ENCODE measurements around the gene CYP26C1.

The CYP26C1 gene

GRCh38 chr10:93063144-93063976 is 2.8 kb downstream of the CYP26C1 start:
- DNase-seq = no peak

GRCh38 chr10:93063977-93064660 is 3.5 kb downstream of the CYP26C1 start:
- DNase-seq = no peak
- in situ Hi-C loops (cut with MboI; ENCODE audit: low pct_unique_long_range_greater_than_20kb, low sequenced_read_pairs) = no loop called here

More at GRCh38 chr10:93063144-93063976, 2.8 kb downstream of the CYP26C1 start:
- in situ Hi-C loops (cut with MboI; ENCODE audit: low pct_unique_long_range_greater_than_20kb, low sequenced_read_pairs) = no loop called here

GRCh38 chr10:93064874-93065660 is 4.5 kb downstream of the CYP26C1 start:
- in situ Hi-C loops (cut with MboI; ENCODE audit: low pct_unique_long_range_greater_than_20kb, low sequenced_read_pairs) = no loop called here
- no peak for DNase-seq

GRCh38 chr10:93065675-93066543 is 5.3 kb downstream of the CYP26C1 start:
- in situ Hi-C loops (cut with MboI; ENCODE audit: low pct_unique_long_range_greater_than_20kb, low sequenced_read_pairs) = no loop called here

GRCh38 chr10:93066544-93066913 is 5.9 kb downstream of the CYP26C1 start:
- DNase-seq = no peak
- in situ Hi-C loops (cut with MboI; ENCODE audit: low pct_unique_long_range_greater_than_20kb, low sequenced_read_pairs) = no loop called here

More at GRCh38 chr10:93065675-93066543, 5.3 kb downstream of the CYP26C1 start:
- DNase-seq = no peak

- no peak for DNase-seq
- in situ Hi-C loops (cut with MboI; ENCODE audit: low pct_unique_long_range_greater_than_20kb, low sequenced_read_pairs) = no loop called here
These were observed 7.1 kb downstream of the CYP26C1 start for GRCh38 chr10:93067443-93068365.

GRCh38 chr10:93068411-93069244 is 8.0 kb downstream of the CYP26C1 start:
- in situ Hi-C loops (cut with MboI; ENCODE audit: low pct_unique_long_range_greater_than_20kb, low sequenced_read_pairs) = no loop called here
- DNase-seq = peak; percentile 65

GRCh38 chr10:93069245-93069561 is 8.6 kb downstream of the CYP26C1 start:
- no peak for DNase-seq
- in situ Hi-C loops (cut with MboI; ENCODE audit: low pct_unique_long_range_greater_than_20kb, low sequenced_read_pairs) = no loop called here

- no peak for DNase-seq
- in situ Hi-C loops (cut with MboI; ENCODE audit: low pct_unique_long_range_greater_than_20kb, low sequenced_read_pairs) = no loop called here
These were observed 10.0 kb downstream of the CYP26C1 start for GRCh38 chr10:93070378-93071176.

GRCh38 chr10:93071177-93071472 is 10.5 kb downstream of the CYP26C1 start:
- in situ Hi-C loops (cut with MboI; ENCODE audit: low pct_unique_long_range_greater_than_20kb, low sequenced_read_pairs) = no loop called here
- DNase-seq = no peak

GRCh38 chr10:93071674-93072224 is 11.2 kb downstream of the CYP26C1 start:
- in situ Hi-C loops (cut with MboI; ENCODE audit: low pct_unique_long_range_greater_than_20kb, low sequenced_read_pairs) = no loop called here
- no peak for DNase-seq

GRCh38 chr10:93072225-93072712 is 11.7 kb downstream of the CYP26C1 start:
- in situ Hi-C loops (cut with MboI; ENCODE audit: low pct_unique_long_range_greater_than_20kb, low sequenced_read_pairs) = no loop called here
- no peak for DNase-seq

- no peak for DNase-seq
- in situ Hi-C loops (cut with MboI; ENCODE audit: low pct_unique_long_range_greater_than_20kb, low sequenced_read_pairs) = no loop called here
These were observed 12.3 kb downstream of the CYP26C1 start for GRCh38 chr10:93072713-93073538.

GRCh38 chr10:93073539-93074146 is 13.0 kb downstream of the CYP26C1 start, which contains the start of gene CYP26A1:
CYP26A1 (plus strand) TSS chr10:93073893; CDS start chr10:93073935, 42 bp downstream.
- DNase-seq = no peak
- in situ Hi-C loops (cut with MboI; ENCODE audit: low pct_unique_long_range_greater_than_20kb, low sequenced_read_pairs) = no loop called here

- in situ Hi-C loops (cut with MboI; ENCODE audit: low pct_unique_long_range_greater_than_20kb, low sequenced_read_pairs) = no loop called here
- DNase-seq = peak; percentile 91
These were observed 13.6 kb downstream of the CYP26C1 start for GRCh38 chr10:93074147-93074596.
